IMR-90 (cell line): ENCODE measurements around the gene MRPL4. TPM values are rescaled to one million over a fixed set of nuclear protein-coding genes. Genes with fewer than 3 reads are reported as not detected.

Experiments
- ATAC-seq: fragments of 200-7000 bp; cut with Tn5 transposase; 2 replicates; pipeline ENCODE4 v1.9.1; 2020; ENCODE audit warnings: low read depth, mild to moderate bottlenecking, moderate library complexity
- BruUV-seq: library from RNA; stranded (reverse); fragments of 400-500 nt; replicated peaks from 2 replicates; lab custom pipeline; 2021; lab: Mats Ljungman, UMichigan
- CTCF ChIA-PET: fragments of 300-600 bp; formaldehyde crosslinking; extraction: SDS; loops from one replicate; lab custom pipeline; 2021; ENCODE audit warnings: antibody characterized with exemption; lab: Yijun Ruan, JAX
- POLR2A ChIA-PET: fragments of 300-600 bp; sonication (Branson Sonifier 250); formaldehyde crosslinking; loops from one replicate; lab custom pipeline; 2022; ENCODE audit warnings: antibody characterized with exemption; ENCODE audit not compliant: unreplicated experiment; lab: Charles Lee
- DNase-seq: peaks from one replicate; pipeline ENCODE4 v3.0.0; 2013
- H2AFZ ChIP-seq: replicated peaks from 2 replicates; pipeline ENCODE3; 2013; ENCODE audit warnings: low read length, mild to moderate bottlenecking; ENCODE audit not compliant: poor library complexity
- H2AK5ac ChIP-seq: 2 replicates; pipeline ENCODE4 v1.6.1; 2013; ENCODE audit warnings: low read depth, low read length, inconsistent platforms
- H2AK9ac ChIP-seq: replicated peaks from 2 replicates; pipeline ENCODE3; 2013; ENCODE audit warnings: mild to moderate bottlenecking, low read depth, low read length, moderate library complexity; ENCODE audit not compliant: poor library complexity
- H2BK120ac ChIP-seq: 2 replicates; pipeline ENCODE4 v1.6.1; 2013; ENCODE audit warnings: low read depth, low read length, inconsistent platforms
- H2BK15ac ChIP-seq: 3 replicates; pipeline ENCODE4 v1.6.1; 2013; ENCODE audit warnings: low read depth, low read length, inconsistent platforms
- H2BK20ac ChIP-seq: 2 replicates; pipeline ENCODE4 v1.6.1; 2013; ENCODE audit warnings: low read depth, mild to moderate bottlenecking, inconsistent platforms, low read length, moderate library complexity
- H2BK5ac ChIP-seq: 2 replicates; pipeline ENCODE4 v1.6.1; 2013; ENCODE audit warnings: mild to moderate bottlenecking, low read depth, low read length, inconsistent platforms; ENCODE audit not compliant: poor library complexity, severe bottlenecking
- H3K14ac ChIP-seq: replicated peaks from 2 replicates; pipeline ENCODE4 v1.6.1; 2013; ENCODE audit warnings: low read depth, low read length, inconsistent platforms
- H3K18ac ChIP-seq: 2 replicates; pipeline ENCODE4 v1.6.1; 2013; ENCODE audit warnings: low read depth, low read length, control low read depth
- H3K23ac ChIP-seq: 2 replicates; pipeline ENCODE4 v1.6.1; 2013; ENCODE audit warnings: low read depth, low read length, inconsistent platforms
- H3K27ac ChIP-seq: 2 replicates; pipeline ENCODE4 v1.5.1; 2013; ENCODE audit warnings: mild to moderate bottlenecking, control low read depth, low read length; ENCODE audit not compliant: insufficient read depth
- H3K27me3 ChIP-seq: 2 replicates; pipeline ENCODE4 v1.6.1; 2013; ENCODE audit warnings: low read length; ENCODE audit not compliant: control insufficient read depth, insufficient read depth
- H3K36me3 ChIP-seq: 2 replicates; pipeline ENCODE4 v1.6.1; 2013; ENCODE audit warnings: low read length, mixed read lengths; ENCODE audit not compliant: control insufficient read depth, insufficient read depth
- H3K4ac ChIP-seq: 2 replicates; pipeline ENCODE4 v1.6.1; 2013; ENCODE audit warnings: low read depth, low read length, inconsistent platforms
- H3K4me1 ChIP-seq: 2 replicates; pipeline ENCODE4 v1.6.1; 2013; ENCODE audit warnings: low read length, mixed read lengths; ENCODE audit not compliant: control insufficient read depth, insufficient read depth
- H3K4me2 ChIP-seq: 2 replicates; pipeline ENCODE4 v1.6.1; 2013; ENCODE audit warnings: low read depth, mild to moderate bottlenecking, control low read depth, low read length, moderate library complexity
- H3K4me3 ChIP-seq: 2 replicates; pipeline ENCODE4 v1.5.1; 2013; ENCODE audit warnings: low read depth, mild to moderate bottlenecking, control low read depth, low read length, moderate library complexity; ENCODE audit not compliant: insufficient read depth
- H3K56ac ChIP-seq: 2 replicates; pipeline ENCODE4 v1.6.1; 2013; ENCODE audit warnings: low read length, inconsistent platforms; ENCODE audit not compliant: insufficient read depth; ENCODE audit errors: extremely low read depth
- H3K79me1 ChIP-seq, 2 experiments: 2 replicates each; pipeline ENCODE4 v1.6.1; 2013; ENCODE audit warnings: low read length in 2 of 2, inconsistent platforms in 1 of 2, low read depth in 1 of 2
- H3K9ac ChIP-seq: 2 replicates; pipeline ENCODE4 v1.6.1; 2013; ENCODE audit warnings: low read depth, low read length, control low read depth
- H3K9me1 ChIP-seq: 2 replicates; pipeline ENCODE4 v1.6.1; 2013; ENCODE audit warnings: low read length, inconsistent platforms; ENCODE audit not compliant: insufficient read depth
- H3K9me3 ChIP-seq: 2 replicates; pipeline ENCODE4 v1.6.1; 2013; ENCODE audit warnings: low read length; ENCODE audit not compliant: control insufficient read depth, insufficient read depth
- H4K20me1 ChIP-seq: 2 replicates; pipeline ENCODE4 v1.6.1; 2013; ENCODE audit warnings: low read length, inconsistent platforms; ENCODE audit not compliant: insufficient read depth
- H4K5ac ChIP-seq: 2 replicates; pipeline ENCODE4 v1.6.1; 2013; ENCODE audit warnings: mild to moderate bottlenecking, low read depth, low read length, control low read depth
- H4K8ac ChIP-seq, 2 experiments: 2 replicates each; pipeline ENCODE4 v1.6.1; 2013; ENCODE audit warnings: low read depth in 2 of 2, low read length in 2 of 2, control low read depth in 1 of 2, inconsistent platforms in 1 of 2
- H4K91ac ChIP-seq: 2 replicates; pipeline ENCODE4 v1.6.1; 2013; ENCODE audit warnings: low read depth, low read length, inconsistent platforms; ENCODE audit not compliant: insufficient read depth
- BHLHE40 ChIP-seq: fragments of 150-350 bp; IDR thresholded peaks from 2 replicates; pipeline ENCODE4 v1.6.1; 2016; ENCODE audit warnings: mild to moderate bottlenecking, low read depth, low read length
- CHD1 ChIP-seq: IDR thresholded peaks from 2 replicates; pipeline ENCODE4 v1.6.1; 2012; ENCODE audit warnings: low read depth, low read length, improper control_type of control experiment
- CTCF ChIP-seq: conservative IDR thresholded peaks from 2 replicates; pipeline ENCODE4 v1.5.1; 2012; ENCODE audit warnings: mild to moderate bottlenecking, low read depth, low read length, improper control_type of control experiment
- FOS ChIP-seq: fragments of 150-350 bp; IDR thresholded peaks from 2 replicates; pipeline ENCODE4 v1.6.1; 2016; ENCODE audit warnings: low read depth, low read length
- MXI1 ChIP-seq: IDR thresholded peaks from 2 replicates; pipeline ENCODE4 v1.6.1; 2012; ENCODE audit warnings: low read depth, mild to moderate bottlenecking, low read length, moderate library complexity, borderline replicate concordance
- WGBS, 2 experiments: methylation state at CpG; one replicate each; pipeline versions ENCODE4 v1.1.5 to v1.1.7; 2013; ENCODE audit warnings: missing lambda C conversion rate in 2 of 2; ENCODE audit not compliant: insufficient read length in 1 of 2; ENCODE audit errors: extremely low coverage in 2 of 2; 5-methylcytosine and 5-hydroxymethylcytosine counted together
- dilution Hi-C: fragments of 300-500 bp; cut with HindIII; formaldehyde crosslinking; loops from one replicate; pipeline ENCODE4 v1.14.3; 2018; ENCODE audit warnings: low sequenced_read_pairs; ENCODE audit not compliant: unreplicated experiment
- in situ Hi-C: fragments of 300-500 bp; cut with MboI; formaldehyde crosslinking; loops from 3 replicates; pipeline ENCODE4 v1.14.3; 2019; ENCODE audit warnings: low sequenced_read_pairs, inconsistent platforms, mixed read lengths
- intact Hi-C: fragments of 100-400 bp; cut with micrococcal nuclease; formaldehyde crosslinking; loops from 2 replicates; pipeline ENCODE4 v1.10.0; 2022
- polyA plus RNA-seq, 3 experiments: library from polyadenylated mRNA; depleted of rRNA; stranded (reverse); fragments of >200 nt; gene quantifications; 2 replicates each; pipeline ENCODE4 v1.2.3, GENCODE V29; 2012; ENCODE audit warnings: low replicate concordance in 1 of 3
- total RNA-seq: library from RNA; depleted of rRNA; stranded (reverse); fragments of >200 nt; gene quantifications from 2 replicates; pipeline ENCODE4 v1.2.3, GENCODE V29; 2012

Gene MRPL4
- total and polyA plus RNA-seq, 2 of the 4 experiments (the other 2 are of a cell fraction) = 32.8 to 108 TPM

- no peak overlapping the region for H3K4me3 ChIP-seq
- no TSS peak for BruUV-seq
- H4K5ac ChIP-seq = no peak overlapping the region
- WGBS, 2 experiments = no CpG with 5 or more reads among the region's 7 CpGs
- no peak overlapping the region for H3K56ac ChIP-seq
- H3K79me1 ChIP-seq = peaks cover 3 to 52% of the 10 kb centered on the region in 2 experiments; a peak in 3 of 4 replicates
- H3K27me3 ChIP-seq = no peaks in the 10 kb centered on the region
- TF ChIP-seq MXI1 (no peak), CHD1 (no peak), CTCF (no peak), BHLHE40 (no peak), FOS (no peak)
- peaks cover 5% of the 10 kb centered on the region for H3K4me1 ChIP-seq
- CTCF ChIA-PET = no interaction called here
- H3K36me3 ChIP-seq = peaks cover 38% of the 10 kb centered on the region
- no peak overlapping the region; the same call in 1 of the 2 replicates for H2BK20ac ChIP-seq
- no peak overlapping the region for H3K4me2 ChIP-seq
- H3K14ac ChIP-seq = no peak overlapping the region
- no peak for DNase-seq
- no peak overlapping the region for H3K18ac ChIP-seq
- H4K8ac ChIP-seq = peak overlapping the region in 1 of 2 experiments; percentile 42; a peak in 1 of 4 replicates
- dilution Hi-C loops = no loop called here
- no peak for ATAC-seq
- H2BK120ac ChIP-seq = no peak overlapping the region
- H3K9ac ChIP-seq = no peak overlapping the region
- POLR2A ChIA-PET = interaction anchor here (0.5 to 0.8 kb wide), 2 partner anchors 8 to 275 kb away, joined by 3 to 5 read pairs; no protein-coding TSS in a partner anchor
- no peak overlapping the region for H2BK5ac ChIP-seq
- peaks cover 9% of the 10 kb centered on the region for H4K20me1 ChIP-seq
- no peak overlapping the region for H3K23ac ChIP-seq
- H4K91ac ChIP-seq = no peak overlapping the region
- H3K27ac ChIP-seq = no peak overlapping the region
- intact Hi-C loops = no loop called here
- H3K9me3 ChIP-seq = no peaks in the 10 kb centered on the region
- in situ Hi-C loops = no loop called here
- no peak overlapping the region for H2AK5ac ChIP-seq
- no peak overlapping the region for H2BK15ac ChIP-seq
- no peak overlapping the region for H3K4ac ChIP-seq
- no peak overlapping the region for H2AK9ac ChIP-seq
- no peak overlapping the region for H2AFZ ChIP-seq
- peaks cover 14% of the 10 kb centered on the region for H3K9me1 ChIP-seq
Measured at GRCh38 chr19:10220695-10221094, 31.3 kb upstream of the MRPL4 start.
